OCI-LY3 (cell line): Measurements from ENCODE around the gene BCKDHB.
"Not testable (repeated sequence)": the region's sequence is repeated elsewhere in the genome, so short reads cannot be mapped to it uniquely, and the experiment has no call there.

ENCODE experiments used
- H2AFZ ChIP-seq: fragments of 200-600, 300-600 bp; shearing (Covaris generic); 2 replicates; pipeline ENCODE4 v1.6.0; 2014; ENCODE audit warnings: antibody characterized with exemption, low read depth, low read length
- H3K27ac ChIP-seq: fragments of 200-600, 300-600 bp; sonication (generic); 2 replicates; pipeline ENCODE4 v1.5.1; 2014; ENCODE audit warnings: mild to moderate bottlenecking, low read length, moderate library complexity, mixed read lengths
- H3K27me3 ChIP-seq: fragments of 200-600, 300-600 bp; sonication (generic); 2 replicates; pipeline ENCODE4 v1.6.1; 2014; ENCODE audit warnings: low read depth, low read length, mixed read lengths
- H3K36me3 ChIP-seq: fragments of 200-600, 300-600 bp; sonication (generic); replicated peaks from 2 replicates; pipeline ENCODE3; 2014; ENCODE audit warnings: low read depth, low read length, mixed read lengths
- H3K4me1 ChIP-seq: fragments of 300-600, 200-600 bp; sonication (generic); 2 replicates; pipeline ENCODE4 v1.6.1; 2014; ENCODE audit warnings: low read length, mixed read lengths
- H3K4me2 ChIP-seq: fragments of 200-600, 300-600 bp; sonication (generic); 2 replicates; pipeline ENCODE4 v1.6.1; 2014; ENCODE audit warnings: low read length, mixed read lengths
- H3K4me3 ChIP-seq: fragments of 300-600, 200-600 bp; sonication (generic); 2 replicates; pipeline ENCODE4 v1.5.1; 2014; ENCODE audit warnings: antibody characterized with exemption, mild to moderate bottlenecking, low read length, moderate library complexity
- H3K79me2 ChIP-seq: fragments of 300-600, 200-600 bp; shearing (Covaris generic); 2 replicates; pipeline ENCODE4 v1.6.1; 2014; ENCODE audit warnings: mild to moderate bottlenecking, low read length, mixed read lengths
- H3K9ac ChIP-seq: fragments of 300-600, 200-600 bp; shearing (Covaris generic); 2 replicates; pipeline ENCODE4 v1.6.0; 2014; ENCODE audit warnings: mild to moderate bottlenecking, low read length, moderate library complexity
- H3K9me3 ChIP-seq: fragments of 200-600, 300-600 bp; shearing (Covaris generic); 2 replicates; pipeline ENCODE4 v1.6.1; 2014; ENCODE audit warnings: low read length, mixed read lengths; ENCODE audit not compliant: insufficient read depth
- H4K20me1 ChIP-seq: fragments of 200-600, 300-600 bp; sonication (generic); 2 replicates; pipeline ENCODE4 v1.6.1; 2016; ENCODE audit warnings: low read length, mixed read lengths; ENCODE audit not compliant: insufficient read depth
- EZH2phosphoT487 ChIP-seq: fragments of 200-600 bp; shearing (Covaris generic); IDR thresholded peaks from 2 replicates; pipeline ENCODE4 v1.6.1; 2018; ENCODE audit warnings: antibody characterized with exemption, mixed run types, low read depth
- TF ChIP-seq, protein P1 (sequence below): fragments of 200-600, 300-600 bp; sonication (generic); IDR thresholded peaks from 2 replicates; pipeline ENCODE4 v1.5.1; 2014; ENCODE audit warnings: antibody characterized with exemption, low read length, low read depth

The BCKDHB gene

DNA sequence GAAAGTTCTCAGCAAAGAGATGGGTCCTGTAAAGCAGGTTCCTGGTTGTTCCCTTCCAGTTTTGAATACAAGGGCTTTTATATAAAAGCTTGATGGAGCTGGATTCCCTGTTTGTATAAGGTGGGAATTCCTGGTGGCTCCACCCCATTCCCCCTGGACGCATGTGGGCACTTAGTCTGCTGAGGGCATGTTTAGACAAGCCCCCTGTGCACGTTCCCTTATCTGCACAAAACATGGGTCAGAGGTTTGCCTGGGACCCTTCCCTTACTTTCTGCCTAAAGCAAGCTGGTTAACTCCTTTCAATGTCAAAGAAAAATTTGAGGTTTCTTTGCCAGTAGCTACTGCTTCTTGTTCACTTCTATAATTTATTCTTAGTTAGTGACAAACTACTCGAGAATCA, 181.1 kb downstream of the BCKDHB start:
- H3K27me3 ChIP-seq, result no peaks in the 10 kb centered on the region
- H4K20me1 ChIP-seq, result no peaks in the 10 kb centered on the region
- H3K36me3 ChIP-seq, result no peaks in the 10 kb centered on the region
- no peak overlapping the region for H3K9ac ChIP-seq
- no peak overlapping the region for H3K4me2 ChIP-seq
- no peaks in the 10 kb centered on the region for H3K4me1 ChIP-seq
- H3K79me2 ChIP-seq, result no peaks in the 10 kb centered on the region
- no peak overlapping the region for H3K27ac ChIP-seq
- H3K4me3 ChIP-seq, result no peak overlapping the region
- TF ChIP-seq EZH2phosphoT487, result no peak
- TF ChIP-seq, protein P1, sequence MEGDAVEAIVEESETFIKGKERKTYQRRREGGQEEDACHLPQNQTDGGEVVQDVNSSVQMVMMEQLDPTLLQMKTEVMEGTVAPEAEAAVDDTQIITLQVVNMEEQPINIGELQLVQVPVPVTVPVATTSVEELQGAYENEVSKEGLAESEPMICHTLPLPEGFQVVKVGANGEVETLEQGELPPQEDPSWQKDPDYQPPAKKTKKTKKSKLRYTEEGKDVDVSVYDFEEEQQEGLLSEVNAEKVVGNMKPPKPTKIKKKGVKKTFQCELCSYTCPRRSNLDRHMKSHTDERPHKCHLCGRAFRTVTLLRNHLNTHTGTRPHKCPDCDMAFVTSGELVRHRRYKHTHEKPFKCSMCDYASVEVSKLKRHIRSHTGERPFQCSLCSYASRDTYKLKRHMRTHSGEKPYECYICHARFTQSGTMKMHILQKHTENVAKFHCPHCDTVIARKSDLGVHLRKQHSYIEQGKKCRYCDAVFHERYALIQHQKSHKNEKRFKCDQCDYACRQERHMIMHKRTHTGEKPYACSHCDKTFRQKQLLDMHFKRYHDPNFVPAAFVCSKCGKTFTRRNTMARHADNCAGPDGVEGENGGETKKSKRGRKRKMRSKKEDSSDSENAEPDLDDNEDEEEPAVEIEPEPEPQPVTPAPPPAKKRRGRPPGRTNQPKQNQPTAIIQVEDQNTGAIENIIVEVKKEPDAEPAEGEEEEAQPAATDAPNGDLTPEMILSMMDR, result no peak
- H2AFZ ChIP-seq, result no peak overlapping the region
- H3K9me3 ChIP-seq, result no peaks in the 10 kb centered on the region

DNA sequence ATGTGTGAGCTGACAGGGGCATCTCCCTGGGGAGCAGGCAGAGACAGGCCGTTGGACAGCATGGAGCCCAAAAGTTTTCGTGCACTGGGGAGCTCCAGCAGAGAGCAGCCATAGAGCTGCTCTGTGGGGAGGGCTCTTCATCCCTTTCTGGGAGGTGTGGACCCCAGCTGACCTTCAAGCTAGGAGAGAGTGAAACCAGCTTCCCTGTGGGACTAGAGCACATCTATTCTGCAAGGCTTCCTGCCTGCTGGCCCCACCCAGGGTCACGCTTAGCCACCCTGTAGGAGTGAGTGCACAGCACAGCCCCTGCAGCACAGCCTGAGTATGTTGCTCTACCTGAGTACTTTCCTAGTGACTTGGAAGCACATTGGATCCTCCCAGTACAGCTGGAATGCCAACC, 183.3 kb downstream of the BCKDHB start:
- Histone ChIP-seq H3K4me1 (no peaks in the 10 kb centered on the region), H3K4me3 (no peak overlapping the region), H3K9me3 (no peaks in the 10 kb centered on the region), H3K27me3 (no peaks in the 10 kb centered on the region), H3K4me2 (no peak overlapping the region), H3K27ac (no peak overlapping the region), H2AFZ (no peak overlapping the region), H3K79me2 (no peaks in the 10 kb centered on the region), H3K9ac (no peak overlapping the region), H3K36me3 (no peaks in the 10 kb centered on the region), H4K20me1 (no peaks in the 10 kb centered on the region)
- TF ChIP-seq, protein P1, result no peak
- TF ChIP-seq EZH2phosphoT487, result no peak

DNA sequence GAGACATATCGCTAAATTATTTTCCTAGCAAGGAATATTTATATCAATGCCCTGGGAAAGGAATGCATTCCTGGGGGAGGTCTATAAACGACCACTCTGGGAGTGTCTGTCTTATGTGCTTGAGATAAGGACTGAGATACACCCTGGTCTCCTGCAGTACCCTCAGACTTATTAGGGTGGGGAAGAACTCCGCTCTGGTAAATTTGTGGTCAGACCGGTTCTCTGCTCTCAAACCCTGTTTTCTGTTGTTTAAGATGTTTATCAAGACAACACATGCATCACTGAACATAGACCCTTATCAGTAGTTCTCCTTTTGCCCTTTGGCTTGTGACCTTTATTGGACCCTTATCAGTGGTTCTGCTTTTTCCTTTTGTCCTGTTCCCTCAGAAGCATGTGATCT, 188.1 kb downstream of the BCKDHB start:
- H3K4me1 ChIP-seq, H3K4me2 ChIP-seq, H3K4me3 ChIP-seq, H4K20me1 ChIP-seq, H3K36me3 ChIP-seq, H3K9ac ChIP-seq, H3K27ac ChIP-seq, H3K9me3 ChIP-seq, H3K27me3 ChIP-seq, H3K79me2 ChIP-seq, H2AFZ ChIP-seq: not testable (repeated sequence)

DNA sequence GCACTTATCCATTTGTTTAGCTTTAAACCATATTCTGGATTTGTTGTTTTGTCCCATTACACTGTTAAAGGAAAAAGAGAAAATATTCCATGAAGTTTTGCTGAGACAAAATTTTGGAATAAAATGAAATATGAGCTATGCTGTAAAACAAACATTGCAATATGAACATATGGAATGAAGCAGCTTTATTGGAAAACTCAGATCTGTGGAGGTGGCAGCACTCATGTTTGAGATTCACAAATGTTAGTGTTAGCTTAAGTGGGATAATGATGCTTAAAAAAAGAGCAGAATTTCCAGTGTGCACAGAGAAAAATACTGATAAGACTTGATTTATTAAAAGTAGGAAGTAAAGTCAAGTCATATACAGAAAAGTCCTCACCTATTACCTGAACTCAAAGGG, 196.2 kb downstream of the BCKDHB start:
- no peaks in the 10 kb centered on the region for H4K20me1 ChIP-seq
- no peak overlapping the region for H3K4me3 ChIP-seq
- no peak overlapping the region for H3K27ac ChIP-seq
- no peaks in the 10 kb centered on the region for H3K4me1 ChIP-seq
- no peak overlapping the region for H3K4me2 ChIP-seq
- no peaks in the 10 kb centered on the region for H3K9me3 ChIP-seq
- peaks cover 2% of the 10 kb centered on the region for H3K36me3 ChIP-seq
- H3K27me3 ChIP-seq, result no peaks in the 10 kb centered on the region
- H3K79me2 ChIP-seq, result no peaks in the 10 kb centered on the region
- no peak overlapping the region for H2AFZ ChIP-seq
- TF ChIP-seq EZH2phosphoT487, result no peak
- TF ChIP-seq, protein P1, result no peak
- no peak overlapping the region for H3K9ac ChIP-seq

DNA sequence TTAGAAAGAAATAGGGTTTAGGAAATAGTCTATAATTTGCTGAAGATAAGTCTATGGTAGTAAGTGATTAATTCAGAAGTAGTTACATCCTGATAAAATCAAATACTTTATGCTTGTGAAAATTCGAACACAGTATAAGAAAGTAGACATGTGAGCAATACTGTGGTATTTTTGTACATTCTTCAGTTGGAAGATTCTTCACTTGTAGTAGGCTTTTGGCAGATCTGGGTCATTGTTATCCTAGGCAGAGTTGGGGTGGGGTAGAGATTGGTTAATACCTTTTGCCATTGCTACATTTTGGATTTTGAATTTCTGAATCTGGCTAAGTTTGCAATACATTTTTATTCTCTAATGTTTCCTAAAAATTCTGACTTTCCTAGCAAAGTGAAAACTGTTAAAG, 197.5 kb downstream of the BCKDHB start:
- Histone ChIP-seq H3K36me3 (peaks cover 2% of the 10 kb centered on the region), H3K9me3 (no peaks in the 10 kb centered on the region), H3K4me2 (no peak overlapping the region), H3K4me3 (no peak overlapping the region), H3K9ac (no peak overlapping the region), H4K20me1 (no peaks in the 10 kb centered on the region), H3K27me3 (no peaks in the 10 kb centered on the region), H3K79me2 (no peaks in the 10 kb centered on the region), H3K27ac (no peak overlapping the region), H3K4me1 (no peaks in the 10 kb centered on the region), H2AFZ (no peak overlapping the region)
- TF ChIP-seq, protein P1, result no peak
- TF ChIP-seq EZH2phosphoT487, result no peak
